Activated CD8-positive, alpha-beta memory T cell treated with anti-CD3 and anti-CD28 coated beads, Interleukin-2, amount 50 U/mL, for 24 hours (primary cell): ENCODE measurements around the gene TMEM126B.
"Not testable (repeated sequence)": the region's sequence is repeated elsewhere in the genome, so short reads cannot be mapped to it uniquely, and the experiment has no call there.

ENCODE experiments used
- DNase-seq: peaks from one replicate; pipeline ENCODE4 v3.0.0-alpha.2; 2020; ENCODE audit errors: extremely low read depth

Gene TMEM126B

DNA sequence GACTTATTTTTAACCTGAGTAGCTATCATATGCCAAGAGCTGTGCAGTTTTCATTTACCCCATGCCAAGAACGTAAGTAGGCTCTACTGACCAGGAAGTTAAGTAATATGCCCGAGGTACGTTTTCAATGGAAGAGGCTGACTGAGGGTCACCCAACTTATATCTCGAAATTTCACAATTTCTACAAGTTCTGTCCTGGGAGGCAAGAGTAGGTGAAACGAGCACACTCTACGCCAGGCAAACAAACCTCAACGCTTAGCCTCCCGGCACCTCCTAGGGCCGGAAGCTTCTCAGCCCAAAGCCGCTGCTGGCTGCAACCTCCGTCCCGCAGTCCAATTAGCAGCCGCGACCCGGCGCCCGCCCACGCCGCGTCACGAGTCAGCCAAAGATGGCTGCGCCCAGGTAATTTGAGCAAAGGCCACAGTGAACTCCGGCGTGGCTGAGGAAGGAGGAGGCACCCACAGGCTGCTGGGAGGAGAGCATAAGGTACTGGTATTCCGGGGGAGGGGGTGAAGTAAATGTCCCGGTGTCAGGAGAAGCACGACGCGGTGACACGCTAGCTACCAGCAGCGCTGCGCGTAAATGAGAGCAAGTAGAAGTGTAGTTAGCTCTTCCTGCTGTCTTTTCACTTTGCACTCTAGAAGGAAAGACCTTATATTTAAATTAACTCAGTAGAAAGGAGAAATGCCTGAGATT, 19.4 kb downstream of the TMEM126B start, which contains the start of gene TMEM126A:
TMEM126A (plus strand) TSS at position 364 of the 696 bp plus-strand sequence. CDS start 2,289 bp downstream, outside the sequence.
- DNase-seq: peak; percentile 89

DNA sequence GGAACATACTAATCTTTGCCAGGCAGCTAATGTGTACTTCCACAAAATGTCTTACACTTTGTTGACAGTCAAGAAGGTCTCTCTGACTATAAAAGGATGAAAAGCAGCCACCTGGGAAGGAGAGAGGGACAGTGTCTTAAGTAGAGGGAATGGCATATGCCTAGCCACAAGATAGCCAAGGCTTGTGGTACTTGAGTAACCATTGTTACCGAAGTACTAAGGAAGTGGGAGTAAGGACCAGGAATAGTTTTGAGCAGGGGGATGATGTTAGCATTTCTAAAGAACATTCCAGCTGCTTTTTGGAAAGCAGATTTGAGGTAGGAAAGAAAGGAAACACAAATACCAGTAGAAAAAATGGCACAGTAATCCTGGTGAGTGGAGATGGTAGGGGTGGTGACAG, 22.7 kb downstream of the TMEM126B start:
- DNase-seq: no peak

DNA sequence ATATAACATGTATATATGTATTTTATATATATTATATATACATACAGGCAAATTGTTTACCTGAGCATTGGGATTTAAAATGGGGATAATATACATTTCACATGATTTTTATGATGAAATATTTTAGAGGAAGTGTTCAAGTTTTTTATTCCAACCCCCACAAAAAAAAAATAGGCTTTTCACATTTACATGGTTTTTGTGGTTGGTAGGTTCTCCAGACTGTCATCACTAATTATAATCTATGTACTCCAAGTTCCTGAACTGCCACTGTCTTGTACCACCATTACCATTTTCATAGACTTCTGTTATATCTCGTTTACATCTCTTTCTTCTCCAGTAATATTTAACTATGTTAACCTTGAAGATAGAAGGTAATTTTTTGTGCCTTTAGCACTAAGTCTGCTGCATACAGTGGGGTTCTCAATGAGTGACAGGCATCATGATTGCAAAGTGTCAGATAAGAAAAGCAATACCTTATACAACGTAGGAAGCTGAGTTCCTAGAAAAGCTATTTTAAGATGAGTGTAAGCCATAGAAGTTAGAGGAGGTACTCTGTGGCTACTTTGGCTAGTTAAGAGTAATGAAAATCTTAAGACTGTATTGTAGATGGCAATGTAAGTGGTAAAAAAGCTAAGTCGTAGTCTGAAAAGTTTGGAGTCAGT, 24.5 kb downstream of the TMEM126B start:
- DNase-seq: no peak

- DNase-seq: not testable (repeated sequence)
Measured at GRCh38 chr11:85654343-85654742, 25.9 kb downstream of the TMEM126B start.

- DNase-seq: no peak
Measured at GRCh38 chr11:85656777-85657176, 28.4 kb downstream of the TMEM126B start.

DNA sequence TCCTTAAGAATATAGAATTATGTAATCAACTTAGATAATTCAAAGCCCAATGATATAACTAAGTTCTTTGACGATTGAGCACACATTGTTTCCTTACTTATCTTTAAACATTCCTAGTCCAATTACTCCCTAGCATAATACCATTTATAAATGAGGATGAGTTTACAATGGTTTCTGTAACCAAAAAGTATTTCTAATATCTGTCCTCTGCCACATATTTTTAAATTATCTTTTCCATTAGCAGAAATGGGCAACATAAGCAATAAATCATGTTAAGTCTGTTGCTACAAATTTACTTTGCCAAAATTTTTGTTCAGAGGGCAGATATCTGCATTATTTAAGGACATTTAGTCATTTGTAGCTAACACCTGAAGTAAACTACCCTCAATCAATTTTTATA, 29.8 kb downstream of the TMEM126B start:
- DNase-seq: no peak

DNA sequence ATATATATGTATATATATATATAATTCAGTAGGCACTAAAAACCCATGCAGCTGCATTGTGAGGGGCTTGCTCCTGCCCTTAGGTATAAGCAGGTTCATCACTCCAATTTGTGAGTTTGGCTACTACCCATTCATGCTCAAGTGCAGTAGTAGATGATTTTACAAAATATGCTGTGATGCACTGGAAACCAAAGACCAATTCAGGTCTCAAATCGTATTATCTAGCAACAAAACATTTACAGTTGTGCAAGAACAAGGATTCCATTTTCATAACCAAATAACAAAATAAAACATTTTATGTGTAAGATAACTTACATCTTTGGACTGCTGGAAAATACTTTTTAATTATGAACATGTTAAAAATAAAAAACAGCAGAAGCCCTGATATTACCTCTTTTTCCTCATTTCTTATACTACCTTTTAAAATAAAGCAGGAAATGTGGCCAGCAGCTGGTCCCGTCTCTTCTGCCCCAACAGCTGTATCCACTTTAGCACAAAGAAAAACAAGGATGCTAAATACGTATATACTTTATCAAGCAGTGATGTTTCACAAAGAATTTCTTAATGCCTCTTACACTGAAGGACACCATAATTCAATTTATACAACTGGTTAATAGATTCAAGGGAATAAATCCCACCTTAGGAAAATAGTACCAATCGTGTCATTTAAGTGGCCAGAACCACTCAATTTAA, 33.7 kb downstream of the TMEM126B start:
- no peak for DNase-seq

GRCh38 chr11:85663080-85663752, 34.8 kb downstream of the TMEM126B start:
- no peak for DNase-seq

DNA sequence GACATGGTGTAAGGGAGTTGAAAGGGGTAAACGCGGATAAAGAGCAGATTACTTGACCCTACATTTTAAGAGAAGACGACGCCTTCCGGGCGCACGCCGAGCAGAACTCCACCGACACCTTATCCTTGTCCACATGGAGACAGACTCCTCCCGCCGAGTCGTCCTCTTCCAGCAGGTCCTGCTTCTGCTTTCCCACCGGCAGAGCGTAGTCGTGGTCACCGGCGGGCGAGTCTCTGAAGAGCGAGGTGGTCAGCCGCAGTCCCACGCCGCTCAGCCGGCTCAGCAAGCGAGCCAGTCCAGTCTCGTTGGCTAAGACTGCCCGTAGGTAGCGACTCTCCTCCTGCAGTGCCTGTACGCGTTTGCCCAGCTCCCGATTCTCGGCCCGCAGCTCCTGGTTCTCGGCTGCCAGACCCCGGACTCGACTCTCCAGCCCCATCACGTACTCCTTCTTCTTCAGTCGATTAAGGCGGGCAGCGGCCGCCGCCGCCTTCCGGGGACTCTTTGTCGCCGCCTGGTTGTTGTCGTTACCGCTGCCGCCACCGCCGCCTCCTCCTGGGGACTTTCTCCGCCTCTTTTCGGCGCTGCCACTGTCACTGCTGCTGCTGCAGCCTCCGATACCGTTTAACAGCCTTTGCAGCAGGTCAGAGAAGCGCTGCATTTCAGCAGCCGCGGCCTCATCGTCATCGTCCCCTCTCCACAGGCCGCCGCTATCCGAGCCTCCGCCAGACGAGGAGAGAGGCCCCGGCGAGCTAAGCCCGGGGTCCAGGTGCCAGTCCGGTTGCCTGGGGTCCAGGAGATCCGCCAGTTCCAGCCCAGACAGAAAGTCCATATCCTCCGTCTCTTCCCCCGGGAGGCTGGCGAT, 35.6 kb downstream of the TMEM126B start:
- peak; percentile 61 for DNase-seq

GRCh38 chr11:85664615-85665481, 36.5 kb downstream of the TMEM126B start, which contains the start of gene CREBZF:
CREBZF (minus strand) TSS chr11:85665129; CDS start chr11:85664875, 254 bp downstream.
- peak; percentile 85 for DNase-seq

DNA sequence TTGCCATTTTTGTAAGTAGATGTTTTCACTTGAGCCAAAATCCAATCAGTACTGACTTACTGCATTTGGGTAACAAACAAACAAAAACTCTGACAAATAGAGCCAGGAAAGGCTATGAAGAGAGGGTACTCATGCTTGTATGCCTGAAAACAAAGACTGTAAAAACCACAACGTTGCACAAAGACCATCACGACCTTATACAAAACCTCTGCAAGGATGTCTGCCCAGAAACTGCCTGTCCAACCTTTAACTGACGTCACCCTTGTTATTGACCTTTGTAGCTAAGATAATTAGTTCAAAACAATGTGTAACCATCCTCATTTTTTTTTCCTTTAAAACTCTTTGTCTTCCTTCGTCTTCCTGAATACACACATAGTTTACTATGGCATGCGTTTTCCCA, 37.3 kb downstream of the TMEM126B start:
- DNase-seq: no peak

DNA sequence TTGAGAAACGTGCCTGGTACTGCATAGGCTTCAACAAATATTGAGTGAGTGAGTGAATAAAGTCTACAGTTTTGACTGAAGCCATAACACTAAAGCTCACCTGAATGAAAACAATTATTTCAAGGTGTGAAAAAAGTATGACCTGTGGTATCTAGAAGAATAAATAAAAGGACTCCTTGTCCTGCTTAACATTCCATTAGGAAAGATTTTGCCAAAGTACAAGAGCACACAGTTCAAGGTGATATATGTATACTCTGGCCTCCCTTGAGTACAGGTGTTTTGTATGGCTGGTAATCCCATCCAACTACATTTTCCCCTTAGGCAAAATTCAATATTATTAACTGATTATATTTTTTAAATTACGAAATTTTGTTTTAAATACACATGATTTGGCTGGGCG, 38.3 kb downstream of the TMEM126B start:
- no peak for DNase-seq

- DNase-seq: no peak
Measured at GRCh38 chr11:85668157-85668556, 39.8 kb downstream of the TMEM126B start.

GRCh38 chr11:85670949-85671663, 42.7 kb downstream of the TMEM126B start:
- DNase-seq: not testable (repeated sequence)

GRCh38 chr11:85672105-85672902, 43.9 kb downstream of the TMEM126B start:
- no peak for DNase-seq

DNA sequence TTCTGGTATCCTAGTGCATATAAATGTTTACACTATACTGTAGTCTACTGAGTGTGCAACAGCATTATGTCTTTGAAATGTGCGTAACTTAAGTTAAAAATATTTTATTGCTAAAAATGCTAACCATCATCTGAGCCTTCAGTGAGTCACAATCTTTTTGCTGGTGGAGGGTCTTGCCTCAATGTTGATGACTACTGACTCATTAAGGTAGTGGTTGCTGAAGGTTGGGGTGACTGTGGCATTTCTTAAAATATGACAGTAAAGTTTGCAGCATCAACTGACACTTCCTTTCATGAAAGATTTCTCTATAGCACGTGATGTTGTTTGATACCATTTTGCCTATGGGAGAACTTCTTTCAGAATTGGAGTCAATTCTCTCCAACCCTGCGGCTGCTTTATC, 45.0 kb downstream of the TMEM126B start:
- no peak for DNase-seq

GRCh38 chr11:85679576-85679975, 51.2 kb downstream of the TMEM126B start:
- no peak for DNase-seq

- DNase-seq: no peak
Measured at GRCh38 chr11:85680897-85681296, 52.5 kb downstream of the TMEM126B start.
